HG03442 (cell line): ENCODE results near the gene FGD4.

Experiments used
- ATAC-seq: cut with Tn5 transposase; IDR thresholded peaks from one replicate; pipeline ENCODE4 v1.9.1; 2021; ENCODE audit warnings: mild to moderate bottlenecking, moderate library complexity; ENCODE audit not compliant: unreplicated experiment

FGD4 gene

GRCh38 chr12:32666018-32666417, 266.7 kb downstream of the FGD4 start:
- ATAC-seq, result no peak

GRCh38 chr12:32669584-32669983, 270.2 kb downstream of the FGD4 start:
- no peak for ATAC-seq

- peak; percentile 43 for ATAC-seq
Measured at GRCh38 chr12:32671930-32672780, 272.8 kb downstream of the FGD4 start.

GRCh38 chr12:32679091-32679919, 279.9 kb downstream of the FGD4 start, which contains the start of gene DNM1L:
TSS of gene DNM1L (plus strand) at chr12:32679301. CDS start at chr12:32679364, 63 bp downstream.
- ATAC-seq, result peak; percentile 95

- no peak for ATAC-seq
Measured at GRCh38 chr12:32679920-32680237, 280.5 kb downstream of the FGD4 start.

GRCh38 chr12:32680787-32681186, 281.4 kb downstream of the FGD4 start:
- ATAC-seq, result no peak

GRCh38 chr12:32681272-32681671, 281.9 kb downstream of the FGD4 start:
- ATAC-seq, result no peak

- no peak for ATAC-seq
Measured at GRCh38 chr12:32686340-32686739, 287.0 kb downstream of the FGD4 start.

- ATAC-seq, result no peak
Measured at GRCh38 chr12:32688786-32689185, 289.4 kb downstream of the FGD4 start.

- ATAC-seq, result no peak
Measured at GRCh38 chr12:32690927-32691326, 291.6 kb downstream of the FGD4 start.

GRCh38 chr12:32692358-32692757, 293.0 kb downstream of the FGD4 start:
- ATAC-seq, result no peak

GRCh38 chr12:32693036-32693435, 293.7 kb downstream of the FGD4 start:
- no peak for ATAC-seq
